Chondrocyte (in vitro differentiated cells): ENCODE data around the gene STRN. TPM values are rescaled to one million over a fixed set of nuclear protein-coding genes. Genes with fewer than 3 reads are reported as not detected.

Experiments used
- DNase-seq: peaks from one replicate; pipeline ENCODE4 v3.0.0; 2021; ENCODE audit warnings: mixed read lengths, low spot score
- H3K27ac Mint-ChIP-seq: one replicate; pipeline ENCODE4 v1.8.0; 2021; ENCODE audit warnings: mild to moderate bottlenecking, moderate library complexity, mixed read lengths; ENCODE audit not compliant: unreplicated experiment
- H3K27me3 Mint-ChIP-seq: 2 replicates; pipeline ENCODE4 v1.8.0; 2021; ENCODE audit warnings: low read depth, mixed read lengths
- H3K36me3 Mint-ChIP-seq: 2 replicates; pipeline ENCODE4 v1.8.0; 2021; ENCODE audit warnings: low read depth, mixed read lengths
- H3K4me1 Mint-ChIP-seq: 2 replicates; pipeline ENCODE4 v1.8.0; 2021; ENCODE audit warnings: low read depth, mild to moderate bottlenecking, mixed read lengths
- H3K4me3 Mint-ChIP-seq: one replicate; pipeline ENCODE4 v1.8.0; 2021; ENCODE audit warnings: mild to moderate bottlenecking, moderate library complexity, mixed read lengths; ENCODE audit not compliant: unreplicated experiment
- H3K9me3 Mint-ChIP-seq: 2 replicates; pipeline ENCODE4 v1.8.0; 2021; ENCODE audit warnings: low read depth, mixed read lengths
- CTCF ChIP-seq: fragments of 200-600 bp; sonication (generic); IDR thresholded peaks from 2 replicates; pipeline ENCODE4 v1.5.0; 2021; ENCODE audit warnings: antibody characterized with exemption, mild to moderate bottlenecking, moderate library complexity
- total RNA-seq: library from RNA; stranded (reverse); gene quantifications from 3 replicates; pipeline ENCODE4 v1.2.1, GENCODE V29; 2021

STRN gene
- total RNA-seq, 1 donor from 2014 or later, result 27.5 TPM

GRCh38 chr2:36976065-36976464, 9.7 kb upstream of the STRN start:
- no peaks in the 10 kb centered on the region for H3K9me3 Mint-ChIP-seq
- H3K4me1 Mint-ChIP-seq, result no peaks in the 10 kb centered on the region
- H3K27ac Mint-ChIP-seq, result no peak overlapping the region
- no peak overlapping the region for H3K4me3 Mint-ChIP-seq
- no peak for DNase-seq
- H3K27me3 Mint-ChIP-seq, result no peaks in the 10 kb centered on the region
- H3K36me3 Mint-ChIP-seq, result peaks cover 13% of the 10 kb centered on the region
- TF ChIP-seq CTCF, result no peak

GRCh38 chr2:36975306-36975705, 9.0 kb upstream of the STRN start:
- Mint-ChIP-seq H3K27me3 (no peaks in the 10 kb centered on the region), H3K36me3 (peaks cover 11% of the 10 kb centered on the region), H3K4me3 (no peak overlapping the region), H3K9me3 (no peaks in the 10 kb centered on the region), H3K4me1 (no peaks in the 10 kb centered on the region), H3K27ac (no peak overlapping the region)
- no peak for TF ChIP-seq CTCF
- no peak for DNase-seq

GRCh38 chr2:36973320-36973719, 7.0 kb upstream of the STRN start:
- H3K9me3 Mint-ChIP-seq, result no peaks in the 10 kb centered on the region
- H3K27ac Mint-ChIP-seq, result no peak overlapping the region
- DNase-seq, result no peak
- H3K36me3 Mint-ChIP-seq, result peaks cover 4% of the 10 kb centered on the region
- no peak for TF ChIP-seq CTCF
- no peaks in the 10 kb centered on the region for H3K27me3 Mint-ChIP-seq
- no peak overlapping the region for H3K4me3 Mint-ChIP-seq
- no peaks in the 10 kb centered on the region for H3K4me1 Mint-ChIP-seq

- Mint-ChIP-seq H3K4me3 (no peak overlapping the region), H3K36me3 (no peaks in the 10 kb centered on the region), H3K27me3 (no peaks in the 10 kb centered on the region), H3K4me1 (peaks cover 8% of the 10 kb centered on the region), H3K9me3 (no peaks in the 10 kb centered on the region), H3K27ac (no peak overlapping the region)
- no peak for DNase-seq
- no peak for TF ChIP-seq CTCF
Observed at GRCh38 chr2:36971990-36972389, 5.7 kb upstream of the STRN start.

GRCh38 chr2:36967236-36967876, 1.0 kb upstream of the STRN start:
- Mint-ChIP-seq H3K4me1 (peaks cover 34% of the 10 kb centered on the region), H3K4me3 (peak overlapping the region; percentile 95), H3K27ac (peak overlapping the region; percentile 96), H3K36me3 (no peaks in the 10 kb centered on the region), H3K27me3 (no peaks in the 10 kb centered on the region), H3K9me3 (no peaks in the 10 kb centered on the region)
- no peak for DNase-seq
- TF ChIP-seq CTCF, result no peak
